HepG2 (cell line): Measurements from ENCODE around the gene MRPL2. TPM values are rescaled to one million over a fixed set of nuclear protein-coding genes. Genes with fewer than 3 reads are reported as not detected.
A peak's percentile ranks its signal among the peaks of the same experiment; 100 is the strongest.

Source experiments
- ATF7-NPFF ChIP-seq: sonication (generic); formaldehyde crosslinking; IDR thresholded peaks from 2 replicates; pipeline ENCODE4 v1.8.1; 2023; ENCODE audit warnings: mild to moderate bottlenecking, low read depth, missing genetic modification reagents, moderate library complexity
- ELF4 ChIP-seq: sonication (generic); formaldehyde crosslinking; IDR thresholded peaks from 2 replicates; pipeline ENCODE4 v1.5.0; 2020; ENCODE audit warnings: missing genetic modification reagents, mild to moderate bottlenecking, moderate library complexity, borderline replicate concordance
- GABPB1 ChIP-seq: IDR thresholded peaks from 2 replicates; pipeline ENCODE4 v1.6.1; 2016; ENCODE audit warnings: mild to moderate bottlenecking, missing genetic modification reagents, moderate library complexity, missing compliant biosample characterization
- HOXA3 ChIP-seq: sonication (generic); formaldehyde crosslinking; IDR thresholded peaks from 2 replicates; pipeline ENCODE4 v1.5.0; 2020; ENCODE audit warnings: missing genetic modification reagents
- KLF6 ChIP-seq: IDR thresholded peaks from 2 replicates; pipeline ENCODE4 v1.8.0; 2016; ENCODE audit warnings: missing biosample characterization, missing genetic modification reagents
- MED1 ChIP-seq: sonication (generic); formaldehyde crosslinking; IDR thresholded peaks from 2 replicates; pipeline ENCODE4 v1.4.0; 2020; ENCODE audit warnings: missing genetic modification reagents
- NFE2 ChIP-seq: sonication (generic); formaldehyde crosslinking; IDR thresholded peaks from 2 replicates; pipeline ENCODE4 v1.4.0; 2020; ENCODE audit warnings: missing genetic modification reagents
- NFIB ChIP-seq: sonication (generic); formaldehyde crosslinking; IDR thresholded peaks from 2 replicates; pipeline ENCODE4 v1.9.0; 2021; ENCODE audit warnings: missing genetic modification reagents, mild to moderate bottlenecking, borderline replicate concordance
- POGZ ChIP-seq: sonication (generic); formaldehyde crosslinking; IDR thresholded peaks from 2 replicates; pipeline ENCODE4 v1.4.0; 2020; ENCODE audit warnings: mild to moderate bottlenecking, missing genetic modification reagents
- RELA ChIP-seq: sonication (generic); formaldehyde crosslinking; IDR thresholded peaks from 2 replicates; pipeline ENCODE4 v1.4.0; 2020; ENCODE audit warnings: missing genetic modification reagents
- ZBTB2 ChIP-seq: sonication (generic); formaldehyde crosslinking; IDR thresholded peaks from 2 replicates; pipeline ENCODE4 v1.8.0; 2022; ENCODE audit warnings: low read depth, missing genetic modification reagents
- ZFP1 ChIP-seq: IDR thresholded peaks from 2 replicates; pipeline ENCODE4 v1.6.1; 2016
- ZFP82 ChIP-seq: sonication (generic); formaldehyde crosslinking; IDR thresholded peaks from 2 replicates; pipeline ENCODE4 v1.5.1; 2020; ENCODE audit warnings: mild to moderate bottlenecking, missing genetic modification reagents, borderline replicate concordance
- ZKSCAN1 ChIP-seq: fragments of 150-350 bp; IDR thresholded peaks from 2 replicates; pipeline ENCODE4 v1.6.1; 2014; ENCODE audit warnings: low read length
- ZNF142 ChIP-seq: sonication (generic); formaldehyde crosslinking; IDR thresholded peaks from 2 replicates; pipeline ENCODE4 v1.4.0; 2020; ENCODE audit warnings: missing genetic modification reagents
- ZNF180 ChIP-seq: sonication (generic); formaldehyde crosslinking; IDR thresholded peaks from 2 replicates; pipeline ENCODE4 v1.4.0; 2020; ENCODE audit warnings: low read depth, missing genetic modification reagents, borderline replicate concordance
- ZNF331 ChIP-seq: sonication (generic); formaldehyde crosslinking; IDR thresholded peaks from 2 replicates; pipeline ENCODE4 v1.4.0; 2020; ENCODE audit warnings: missing genetic modification reagents
- ZNF350 ChIP-seq: sonication (generic); formaldehyde crosslinking; IDR thresholded peaks from 2 replicates; pipeline ENCODE4 v1.4.0; 2020; ENCODE audit warnings: mild to moderate bottlenecking, low read depth, missing genetic modification reagents, borderline replicate concordance
- ZNF547 ChIP-seq: sonication (generic); formaldehyde crosslinking; IDR thresholded peaks from 2 replicates; pipeline ENCODE4 v1.5.1; 2020; ENCODE audit warnings: mild to moderate bottlenecking, missing genetic modification reagents
- ZNF614 ChIP-seq: IDR thresholded peaks from 2 replicates; pipeline ENCODE4 v1.6.1; 2018; ENCODE audit warnings: missing biosample characterization, missing genetic modification reagents, inconsistent platforms, borderline replicate concordance
- polyA plus RNA-seq, 8 experiments: library from polyadenylated mRNA; depleted of rRNA in 3 of 8; stranded (reverse) in 7 of 8; unstranded in 1 of 8; fragments of >200 nt; fragmentation: Illumina TruSeq in 4 of 8; extraction: Trizol in 4 of 8; gene quantifications; 2 replicates each; pipeline versions ENCODE4 v1.2.1 to v1.2.3, GENCODE V29; 2011 to 2016; ENCODE audit warnings: low read depth in 4 of 8, missing spikeins in 1 of 8, mixed read lengths in 1 of 8; ENCODE audit not compliant: insufficient read depth in 1 of 8
- total RNA-seq, 5 experiments: library from RNA; depleted of rRNA; stranded (reverse); fragments of >200 nt; fragmentation: Illumina TruSeq; extraction: Trizol; gene quantifications; 2 replicates each; pipeline ENCODE4 v1.2.3, GENCODE V29; 2016; ENCODE audit warnings: low read depth in 1 of 5
- TF ChIP-seq, protein P1 (sequence below): sonication (generic); formaldehyde crosslinking; IDR thresholded peaks from 2 replicates; pipeline ENCODE4 v1.4.0; 2020; ENCODE audit warnings: mild to moderate bottlenecking, missing genetic modification reagents, borderline replicate concordance
- TF ChIP-seq, protein P2 (sequence below): sonication (generic); formaldehyde crosslinking; IDR thresholded peaks from 2 replicates; pipeline ENCODE4 v1.8.1; 2023; ENCODE audit warnings: mild to moderate bottlenecking, missing genetic modification reagents, borderline replicate concordance

Gene MRPL2
- total and polyA plus RNA-seq, 2 of the 13 experiments (the other 11 are each of a cell fraction or from before 2014, with no cell fraction given) = 56.8 to 65.6 TPM

DNA sequence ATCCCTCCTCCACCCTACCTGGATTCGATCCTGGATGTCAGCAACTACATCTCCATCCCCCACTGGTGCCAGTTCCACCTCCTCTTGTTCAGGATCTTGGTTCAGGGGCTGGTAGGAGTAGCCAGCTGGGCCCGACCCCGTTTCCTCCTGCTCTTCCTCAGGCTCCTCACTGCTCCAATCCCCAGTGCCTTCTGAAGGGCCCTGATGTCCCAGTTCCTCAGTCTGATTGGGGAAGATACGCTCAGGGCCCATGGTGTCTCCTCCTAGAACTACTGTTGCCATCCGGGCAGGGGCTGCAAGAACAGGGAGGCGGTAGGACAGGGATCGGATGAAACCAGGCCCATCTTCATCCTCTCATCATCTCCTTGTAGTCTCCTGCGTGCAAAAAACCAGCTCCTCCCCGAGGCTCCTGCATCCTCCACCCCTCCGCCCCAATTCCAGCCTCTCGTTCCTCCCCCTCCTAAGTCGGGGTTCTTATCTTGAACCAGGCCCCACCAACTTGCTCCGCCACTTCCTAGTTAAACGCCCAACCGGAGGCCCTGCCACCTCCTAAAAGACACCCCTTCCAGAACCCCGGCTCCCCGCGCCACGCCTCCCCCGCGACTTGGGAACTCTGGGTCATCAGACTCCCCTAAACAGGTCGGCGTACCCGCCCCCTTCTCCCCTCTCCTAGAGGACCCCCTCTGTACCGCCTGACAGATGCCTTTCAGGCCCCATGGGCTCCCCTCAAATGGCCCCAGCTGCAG lies 46.0 kb downstream of the MRPL2 start (continued):
- TF ChIP-seq, protein P1, sequence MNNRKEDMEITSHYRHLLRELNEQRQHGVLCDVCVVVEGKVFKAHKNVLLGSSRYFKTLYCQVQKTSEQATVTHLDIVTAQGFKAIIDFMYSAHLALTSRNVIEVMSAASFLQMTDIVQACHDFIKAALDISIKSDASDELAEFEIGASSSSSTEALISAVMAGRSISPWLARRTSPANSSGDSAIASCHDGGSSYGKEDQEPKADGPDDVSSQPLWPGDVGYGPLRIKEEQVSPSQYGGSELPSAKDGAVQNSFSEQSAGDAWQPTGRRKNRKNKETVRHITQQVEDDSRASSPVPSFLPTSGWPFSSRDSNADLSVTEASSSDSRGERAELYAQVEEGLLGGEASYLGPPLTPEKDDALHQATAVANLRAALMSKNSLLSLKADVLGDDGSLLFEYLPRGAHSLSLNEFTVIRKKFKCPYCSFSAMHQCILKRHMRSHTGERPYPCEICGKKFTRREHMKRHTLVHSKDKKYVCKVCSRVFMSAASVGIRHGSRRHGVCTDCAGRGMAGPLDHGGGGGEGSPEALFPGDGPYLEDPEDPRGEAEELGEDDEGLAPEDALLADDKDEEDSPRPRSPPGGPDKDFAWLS (CRISPR knock-in tag) = no peak
- TF ChIP-seq ZKSCAN1 (no peak), MED1 (CRISPR knock-in tag) (no peak), RELA (no peak), ZNF547 (CRISPR knock-in tag) (peak; percentile 60; the same call in 1 of the 2 replicates), ZNF142 (CRISPR knock-in tag) (0 out of 2 replicates have a peak, but pooled peaks have one; percentile 7), ZFP1 (CRISPR knock-in tag) (no peak), POGZ (CRISPR knock-in tag) (no peak), ZBTB2 (CRISPR knock-in tag) (peak; percentile 6; the same call in 1 of the 2 replicates), ELF4 (CRISPR knock-in tag) (no peak), ZNF350 (CRISPR knock-in tag) (no peak), ZNF331 (CRISPR knock-in tag) (no peak), ZNF180 (CRISPR knock-in tag) (no peak), NFIB (CRISPR knock-in tag) (no peak), GABPB1 (no peak), ATF7-NPFF (CRISPR knock-in tag) (no peak), NFE2 (CRISPR knock-in tag) (no peak), KLF6 (CRISPR knock-in tag) (no peak), ZNF614 (no peak), ZFP82 (CRISPR knock-in tag) (no peak), HOXA3 (CRISPR knock-in tag) (no peak)
- TF ChIP-seq, protein P2, sequence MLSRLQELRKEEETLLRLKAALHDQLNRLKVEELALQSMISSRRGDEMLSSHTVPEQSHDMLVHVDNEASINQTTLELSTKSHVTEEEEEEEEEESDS (CRISPR knock-in tag) = no peak
